Pulmonary artery endothelial cell (primary cell): ENCODE data around the gene DPP3. TPM values are rescaled to one million over a fixed set of nuclear protein-coding genes. Genes with fewer than 3 reads are reported as not detected.

ENCODE experiments used
- DNase-seq: peaks from one replicate; pipeline ENCODE4 v3.0.0-alpha.2; 2011; ENCODE audit warnings: low read depth, low spot score
- total RNA-seq: library from RNA; depleted of rRNA; stranded (reverse); fragments of >200 nt; gene quantifications from 2 replicates; pipeline ENCODE4 v1.2.3, GENCODE V29; 2014

Gene DPP3
- total RNA-seq, 1 donor from 2014 or later: 65.5 TPM

DNA sequence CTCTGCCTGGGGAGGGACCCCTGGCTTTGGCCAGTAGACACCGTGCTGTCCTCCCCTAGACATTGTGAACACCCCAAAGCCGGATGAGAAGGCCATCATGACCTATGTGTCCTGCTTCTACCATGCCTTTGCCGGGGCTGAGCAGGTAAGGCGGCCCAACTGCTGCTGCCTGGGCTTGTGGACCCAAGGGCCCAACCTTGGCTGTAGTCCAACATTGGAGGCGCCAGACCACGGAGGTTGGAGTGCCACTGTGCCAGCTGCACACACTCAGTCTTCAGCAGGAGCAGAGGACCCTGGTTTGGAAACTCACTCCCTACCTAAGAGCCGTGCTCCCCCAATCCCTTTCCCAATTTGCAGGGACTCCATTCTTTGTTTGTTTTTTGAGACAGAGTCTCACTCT is 75.9 kb downstream of the DPP3 start:
- DNase-seq: no peak

DNA sequence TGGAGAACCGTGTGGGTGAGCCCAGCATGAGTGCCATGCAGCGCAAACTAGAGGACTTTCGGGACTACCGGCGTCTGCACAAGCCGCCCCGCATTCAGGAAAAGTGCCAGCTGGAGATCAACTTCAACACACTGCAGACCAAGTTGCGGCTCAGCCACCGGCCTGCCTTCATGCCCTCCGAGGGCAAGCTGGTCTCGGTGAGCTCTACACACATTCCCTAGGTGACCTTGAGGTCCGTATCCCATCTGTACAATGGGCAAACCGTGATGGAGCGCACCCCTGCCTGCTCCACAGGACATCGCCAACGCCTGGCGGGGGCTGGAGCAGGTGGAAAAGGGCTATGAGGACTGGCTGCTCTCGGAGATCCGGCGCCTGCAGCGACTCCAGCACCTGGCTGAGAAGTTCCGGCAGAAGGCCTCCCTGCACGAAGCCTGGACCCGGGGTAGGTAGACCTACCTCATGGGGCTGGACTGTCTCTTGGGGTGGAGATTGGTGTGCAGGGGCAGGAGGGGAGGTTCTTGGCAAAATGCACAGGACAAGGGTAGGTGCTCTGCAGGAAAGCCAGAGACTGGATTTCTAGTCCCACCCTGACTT is 77.6 kb downstream of the DPP3 start:
- DNase-seq: no peak

Other genes with a start within 250 kb of the DPP3 start
- 12.0 and 12.1 TPM in 2 replicates for gene KLC2, start 222.7 kb upstream of the DPP3 start, total RNA-seq
- 79.5 and 83.3 TPM in 2 replicates for gene RAB1B, start 211.8 kb upstream of the DPP3 start, total RNA-seq
- 0.04 and 0.07 TPM in 2 replicates for gene CNIH2, start 202.3 kb upstream of the DPP3 start, total RNA-seq
- gene YIF1A, start 191.3 kb upstream of the DPP3 start, total RNA-seq: 146 and 204 TPM in 2 replicates
- gene TMEM151A, start 188.5 kb upstream of the DPP3 start, total RNA-seq: not detected in 2 replicates
- gene CD248, start 163.4 kb upstream of the DPP3 start, total RNA-seq: 0.04 TPM in 1 of 2 replicates, not detected in the other
- 4.7 and 6.4 TPM in 2 replicates for gene RIN1, start 144.0 kb upstream of the DPP3 start, total RNA-seq
- gene BRMS1, start 135.3 kb upstream of the DPP3 start, total RNA-seq: 80.5 and 86.2 TPM in 2 replicates
- gene B4GAT1, start 132.8 kb upstream of the DPP3 start, total RNA-seq: 34.2 and 36.7 TPM in 2 replicates
- 0.33 and 0.85 TPM in 2 replicates for gene SLC29A2, start 108.7 kb upstream of the DPP3 start, total RNA-seq
- not detected in 2 replicates for gene NPAS4, start 59.4 kb upstream of the DPP3 start, total RNA-seq
- 46.9 and 48.5 TPM in 2 replicates for gene MRPL11, start 41.6 kb upstream of the DPP3 start, total RNA-seq
- 4.0 and 5.2 TPM in 2 replicates for gene PELI3, start 13.5 kb upstream of the DPP3 start, total RNA-seq
- gene BBS1, start 30.2 kb downstream of the DPP3 start, total RNA-seq: 17.4 and 27.7 TPM in 2 replicates
- gene ZDHHC24, start 65.6 kb downstream of the DPP3 start, total RNA-seq: 17.4 and 20.2 TPM in 2 replicates
- gene ACTN3, start 66.5 kb downstream of the DPP3 start, total RNA-seq: 0.07 TPM in 2 replicates
- 20.4 TPM in 2 replicates for gene CTSF, start 88.2 kb downstream of the DPP3 start, total RNA-seq
- gene CCDC87, start 112.6 kb downstream of the DPP3 start, total RNA-seq: 0.20 and 0.21 TPM in 2 replicates
- gene CCS, start 112.8 kb downstream of the DPP3 start, total RNA-seq: 34.6 and 41.1 TPM in 2 replicates
- gene RBM14, start 136.2 kb downstream of the DPP3 start, total RNA-seq: 23.2 and 43.6 TPM in 2 replicates
- gene RBM4, start 158.3 kb downstream of the DPP3 start, total RNA-seq: 124 and 181 TPM in 2 replicates
- gene RBM4B, start 197.5 kb downstream of the DPP3 start, total RNA-seq: 16.9 and 25.9 TPM in 2 replicates
- 34.0 and 67.0 TPM in 2 replicates for gene SPTBN2, start 248.8 kb downstream of the DPP3 start, total RNA-seq